HG02623 (cell line): ENCODE measurements around the gene HLA-DRB5.
"Not testable (repeated sequence)": the region's sequence is repeated elsewhere in the genome, so short reads cannot be mapped to it uniquely, and the experiment has no call there.

Experiments used
- ATAC-seq: cut with Tn5 transposase; IDR thresholded peaks from one replicate; pipeline ENCODE4 v1.9.1; 2021; ENCODE audit warnings: moderate library complexity; ENCODE audit not compliant: unreplicated experiment

The HLA-DRB5 gene

GRCh38 chr6:32529697-32530430, at the start of gene HLA-DRB5:
Gene HLA-DRB5, minus strand, starts transcription at chr6:32530287. Its CDS starts 63 bp downstream, at chr6:32530224.
- ATAC-seq, result no peak

GRCh38 chr6:32578962-32579361, 48.9 kb upstream of the HLA-DRB5 start:
- no peak for ATAC-seq

- not testable (repeated sequence) for ATAC-seq
Measured at GRCh38 chr6:32577493-32577892, 47.4 kb upstream of the HLA-DRB5 start.

- no peak for ATAC-seq
Measured at GRCh38 chr6:32576250-32576649, 46.2 kb upstream of the HLA-DRB5 start.

GRCh38 chr6:32570363-32570905, 40.3 kb upstream of the HLA-DRB5 start:
- no peak for ATAC-seq

- no peak for ATAC-seq
Measured at GRCh38 chr6:32568561-32568960, 38.5 kb upstream of the HLA-DRB5 start.

- no peak for ATAC-seq
Measured at GRCh38 chr6:32566957-32567356, 36.9 kb upstream of the HLA-DRB5 start.

GRCh38 chr6:32565511-32565910, 35.4 kb upstream of the HLA-DRB5 start:
- no peak for ATAC-seq

- no peak for ATAC-seq
Measured at GRCh38 chr6:32562940-32563339, 32.9 kb upstream of the HLA-DRB5 start.

- ATAC-seq, result no peak
Measured at GRCh38 chr6:32559747-32560146, 29.7 kb upstream of the HLA-DRB5 start.

- no peak for ATAC-seq
Measured at GRCh38 chr6:32558426-32559057, 28.5 kb upstream of the HLA-DRB5 start.

GRCh38 chr6:32554116-32554965, 24.3 kb upstream of the HLA-DRB5 start:
- no peak for ATAC-seq

GRCh38 chr6:32553037-32553742, 23.1 kb upstream of the HLA-DRB5 start:
- ATAC-seq, result no peak

- ATAC-seq, result no peak
Measured at GRCh38 chr6:32551410-32551809, 21.3 kb upstream of the HLA-DRB5 start.

- ATAC-seq, result no peak
Measured at GRCh38 chr6:32539839-32540238, 9.8 kb upstream of the HLA-DRB5 start.

- not testable (repeated sequence) for ATAC-seq
Measured at GRCh38 chr6:32530431-32530793, 325 bp upstream of the HLA-DRB5 start.

- ATAC-seq, result no peak
Measured at GRCh38 chr6:32522302-32523047, 7.6 kb downstream of the HLA-DRB5 start.

- ATAC-seq, result no peak
Measured at GRCh38 chr6:32519910-32520258, 10.2 kb downstream of the HLA-DRB5 start.

GRCh38 chr6:32519118-32519909, 10.8 kb downstream of the HLA-DRB5 start:
- ATAC-seq, result no peak
